ENCODE measurements around the gene CYB5RL.

DNA sequence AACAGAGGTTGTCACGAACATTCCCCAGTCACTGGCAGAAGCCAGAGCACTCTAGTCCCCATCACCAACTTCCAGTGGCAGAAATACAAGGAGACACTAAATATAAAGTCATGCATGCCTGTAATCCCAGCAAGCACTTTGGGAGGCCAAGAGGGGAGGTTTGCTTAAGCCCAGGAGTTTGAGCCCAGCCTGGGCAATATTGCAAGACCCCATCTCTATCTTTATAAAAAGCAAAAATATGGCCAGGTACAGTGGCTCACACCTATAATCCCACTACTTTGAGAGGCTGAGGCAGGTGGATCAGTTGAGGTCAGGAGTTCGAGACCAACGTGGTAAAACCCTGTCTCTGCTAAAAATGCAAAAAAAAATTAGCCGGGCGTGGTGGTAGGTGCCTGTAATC is 6.4 kb downstream of the CYB5RL start:
- TF ChIP-seq, protein P1, sequence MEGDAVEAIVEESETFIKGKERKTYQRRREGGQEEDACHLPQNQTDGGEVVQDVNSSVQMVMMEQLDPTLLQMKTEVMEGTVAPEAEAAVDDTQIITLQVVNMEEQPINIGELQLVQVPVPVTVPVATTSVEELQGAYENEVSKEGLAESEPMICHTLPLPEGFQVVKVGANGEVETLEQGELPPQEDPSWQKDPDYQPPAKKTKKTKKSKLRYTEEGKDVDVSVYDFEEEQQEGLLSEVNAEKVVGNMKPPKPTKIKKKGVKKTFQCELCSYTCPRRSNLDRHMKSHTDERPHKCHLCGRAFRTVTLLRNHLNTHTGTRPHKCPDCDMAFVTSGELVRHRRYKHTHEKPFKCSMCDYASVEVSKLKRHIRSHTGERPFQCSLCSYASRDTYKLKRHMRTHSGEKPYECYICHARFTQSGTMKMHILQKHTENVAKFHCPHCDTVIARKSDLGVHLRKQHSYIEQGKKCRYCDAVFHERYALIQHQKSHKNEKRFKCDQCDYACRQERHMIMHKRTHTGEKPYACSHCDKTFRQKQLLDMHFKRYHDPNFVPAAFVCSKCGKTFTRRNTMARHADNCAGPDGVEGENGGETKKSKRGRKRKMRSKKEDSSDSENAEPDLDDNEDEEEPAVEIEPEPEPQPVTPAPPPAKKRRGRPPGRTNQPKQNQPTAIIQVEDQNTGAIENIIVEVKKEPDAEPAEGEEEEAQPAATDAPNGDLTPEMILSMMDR (IDR thresholded peaks at IDR 0.05; ENCODE audit: extremely low read depth in 1 of 2, insufficient read depth in 1 of 2, low read depth in 1 of 2, low read length in 2 of 2) = no peak
- TF ChIP-seq EZH2 (IDR thresholded peaks at IDR 0.05; ENCODE audit: borderline replicate concordance, low read depth, low read length, severe bottlenecking) = no peak
- TF ChIP-seq POLR2A (IDR thresholded peaks at IDR 0.05; ENCODE audit: low read depth, low read length) = no peak
- no peak for TF ChIP-seq POLR2AphosphoS5 (IDR thresholded peaks at IDR 0.05; ENCODE audit: insufficient read depth, low read depth, low read length)
- TF ChIP-seq, protein P2, sequence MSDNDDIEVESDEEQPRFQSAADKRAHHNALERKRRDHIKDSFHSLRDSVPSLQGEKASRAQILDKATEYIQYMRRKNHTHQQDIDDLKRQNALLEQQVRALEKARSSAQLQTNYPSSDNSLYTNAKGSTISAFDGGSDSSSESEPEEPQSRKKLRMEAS (IDR thresholded peaks at IDR 0.05; ENCODE audit: insufficient read depth, insufficient read length) = no peak
- no peak for TF ChIP-seq JUN (IDR thresholded peaks at IDR 0.05; ENCODE audit: borderline replicate concordance, insufficient read depth, insufficient read length, low read depth)
- no peak for TF ChIP-seq MYC (IDR thresholded peaks at IDR 0.05; ENCODE audit: low read depth, low read length)
- TF ChIP-seq FOS (IDR thresholded peaks at IDR 0.05; ENCODE audit: borderline replicate concordance, insufficient read depth, low read length) = no peak
- TF ChIP-seq GATA2 (IDR thresholded peaks at IDR 0.05; ENCODE audit: insufficient read depth, insufficient read length, low read depth, low read length) = no peak

Measured in endothelial cell of umbilical vein (primary cell).